SH-SY5Y (cell line): ENCODE measurements around the gene TPSD1.

Source experiments
- GATA2 ChIP-seq: IDR thresholded peaks from 2 replicates; pipeline ENCODE4 v1.6.1; 2011; ENCODE audit warnings: mild to moderate bottlenecking, low read depth, low read length
- GATA3 ChIP-seq: IDR thresholded peaks from 2 replicates; pipeline ENCODE4 v1.6.1; 2011; ENCODE audit warnings: low read depth, mild to moderate bottlenecking, low read length, moderate library complexity

GRCh38 chr16:1301562-1301961 is 45.7 kb downstream of the TPSD1 start:
- TF ChIP-seq GATA2 (no peak), GATA3 (no peak)
